Cardiac septum (tissue), 1 donor: ENCODE results near the gene BBS9. TPM values are rescaled to one million over a fixed set of nuclear protein-coding genes. Genes with fewer than 3 reads are reported as not detected.
"Not testable (repeated sequence)": the region's sequence is repeated elsewhere in the genome, so short reads cannot be mapped to it uniquely, and the experiment has no call there.

Experiments used
- DNase-seq: peaks from one replicate; pipeline ENCODE4 v3.0.0-alpha.2; 2020; ENCODE audit warnings: low spot score
- intact Hi-C: fragments of 100-400 bp; cut with DNase I; formaldehyde crosslinking; loops from one replicate; pipeline ENCODE4 v1.14.0; 2022
- total RNA-seq: library from RNA; stranded (reverse); fragmentation: NEBNext Ultra II Directional; extraction: Animal tissue kit (Norgen Biotek cat#: 25700); gene quantifications from one replicate; pipeline ENCODE4 v1.2.1, GENCODE V29; 2021
- donor health status: DM: no; HTN: no; CAD: no.

Gene BBS9
- total RNA-seq, 1 donor from 2014 or later = 8.7 TPM

DNA sequence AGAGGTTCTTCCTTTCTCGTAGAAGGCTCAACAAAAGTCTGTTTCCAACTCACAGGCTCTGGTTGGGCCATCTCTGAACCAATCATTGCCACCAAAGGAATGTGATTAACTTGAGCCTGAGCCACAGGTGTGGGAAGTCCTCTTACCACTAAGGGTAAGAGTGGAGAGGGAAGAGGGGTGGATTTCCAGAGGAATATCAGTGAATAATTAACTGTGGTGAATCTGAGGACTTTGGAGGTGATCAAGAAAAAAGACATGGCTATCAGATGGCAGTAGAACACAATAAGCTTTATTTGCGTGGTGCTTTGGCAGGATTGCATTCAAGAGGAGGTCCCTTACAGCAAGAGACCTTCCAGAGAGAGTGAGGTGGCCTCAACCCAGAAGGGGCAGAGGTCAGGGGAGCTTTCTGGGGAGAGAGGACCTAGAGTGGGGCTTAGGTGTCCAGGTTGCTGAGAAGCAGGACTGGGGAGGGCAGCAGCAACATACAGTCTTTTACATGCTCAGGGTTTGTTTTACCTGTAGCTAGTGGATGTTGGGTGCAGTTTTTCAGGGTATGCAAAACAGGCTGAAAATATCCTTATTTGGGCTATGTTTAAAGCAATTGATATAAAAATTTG, 61.4 kb downstream of the BBS9 start:
- intact Hi-C loops = no loop called here
- DNase-seq = no peak

DNA sequence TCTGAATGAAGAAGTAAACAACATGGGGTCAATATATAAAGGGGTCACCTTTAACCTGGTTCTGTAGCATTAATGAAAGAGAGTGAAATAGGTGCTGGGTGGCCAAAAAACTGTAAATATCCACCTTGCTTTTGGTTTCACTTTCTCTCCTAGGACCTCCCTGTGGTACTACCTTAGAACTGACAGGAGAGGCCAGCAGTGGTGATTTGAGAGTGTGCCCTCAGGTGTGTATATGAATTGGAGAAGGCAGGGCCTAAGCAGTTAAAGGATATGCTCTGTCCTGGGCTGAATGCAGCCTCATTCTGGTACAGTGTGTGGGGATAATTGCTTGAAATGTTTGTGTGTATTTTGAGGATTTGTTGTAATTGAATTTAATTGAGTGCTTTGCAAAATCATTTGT, 62.0 kb downstream of the BBS9 start:
- intact Hi-C loops = no loop called here

DNA sequence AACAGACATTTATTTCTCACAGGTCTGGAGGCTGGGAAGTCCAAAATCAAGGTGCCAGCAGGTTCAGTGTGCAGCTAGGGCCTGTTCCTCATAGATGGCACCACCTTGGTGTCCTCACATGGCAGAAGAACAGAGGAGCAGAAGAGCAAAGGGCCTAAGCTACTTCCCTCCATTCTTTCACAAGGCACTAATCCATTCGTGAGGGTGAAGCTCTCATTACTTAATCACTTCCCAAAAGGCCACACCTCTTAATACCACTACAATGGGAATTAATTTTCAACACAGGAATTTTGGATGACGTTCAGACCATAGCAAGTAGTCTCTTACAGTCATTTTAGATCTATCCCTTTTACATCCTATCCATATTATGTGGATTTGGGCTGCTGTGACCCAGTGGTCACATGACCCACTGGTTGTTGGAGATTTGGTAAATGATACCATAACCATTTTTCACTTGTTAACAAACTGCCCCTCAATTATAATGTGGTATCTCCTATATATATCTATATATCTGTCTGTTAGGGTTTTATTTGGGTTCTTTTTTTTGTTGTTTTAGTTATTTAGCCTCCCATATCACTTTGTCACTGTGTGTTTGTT, 63.4 kb downstream of the BBS9 start:
- intact Hi-C loops = no loop called here
- no peak for DNase-seq

More for the DNA sequence above, 62.0 kb downstream of the BBS9 start:
- no peak for DNase-seq

DNA sequence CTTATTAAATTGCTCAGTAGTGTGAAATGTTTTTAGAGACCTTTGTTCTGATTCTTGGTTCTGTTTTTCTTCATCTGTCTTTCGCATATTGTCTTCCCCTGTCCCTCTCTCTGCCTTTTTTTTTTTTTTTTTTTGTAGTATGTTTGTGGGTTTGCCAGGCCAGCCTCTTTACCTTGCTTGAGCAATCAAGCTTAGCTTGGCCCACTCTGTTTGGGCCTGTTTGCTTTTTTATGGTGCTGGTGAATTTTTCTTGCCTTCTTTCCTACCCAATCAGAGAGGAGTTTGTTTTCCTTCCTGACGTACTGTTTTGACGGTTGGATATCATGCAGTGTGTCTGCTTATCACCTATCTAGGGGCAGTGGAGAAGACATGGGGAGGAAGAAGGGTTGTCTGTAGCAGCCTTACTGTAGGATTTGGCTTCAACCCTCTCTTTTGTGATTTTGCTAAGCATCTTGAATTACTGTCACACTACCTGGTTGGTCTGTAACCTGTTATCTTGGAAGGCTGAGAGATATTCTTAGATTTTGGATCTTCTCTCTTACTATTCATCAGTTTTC, 64.0 kb downstream of the BBS9 start:
- DNase-seq = no peak
- intact Hi-C loops = no loop called here

DNA sequence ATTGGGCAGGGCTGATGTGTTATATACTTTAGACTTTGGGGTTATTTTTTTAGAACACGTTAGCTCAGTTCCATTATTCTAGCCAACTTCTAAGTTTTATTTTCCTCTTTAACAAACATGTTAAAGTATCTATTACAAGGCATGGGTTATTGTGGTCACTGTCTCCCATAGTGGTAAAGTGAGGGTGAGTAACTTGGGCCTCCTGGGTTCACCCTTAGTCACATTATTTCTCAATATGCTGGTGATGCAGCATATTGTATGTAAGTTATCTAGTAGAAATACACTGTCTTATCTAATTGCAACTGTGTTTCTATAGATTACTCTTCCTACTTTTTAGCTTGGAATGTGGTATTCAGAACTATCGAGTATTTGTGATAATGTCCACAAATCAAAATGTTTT, 65.9 kb downstream of the BBS9 start:
- no peak for DNase-seq
- intact Hi-C loops = no loop called here

DNA sequence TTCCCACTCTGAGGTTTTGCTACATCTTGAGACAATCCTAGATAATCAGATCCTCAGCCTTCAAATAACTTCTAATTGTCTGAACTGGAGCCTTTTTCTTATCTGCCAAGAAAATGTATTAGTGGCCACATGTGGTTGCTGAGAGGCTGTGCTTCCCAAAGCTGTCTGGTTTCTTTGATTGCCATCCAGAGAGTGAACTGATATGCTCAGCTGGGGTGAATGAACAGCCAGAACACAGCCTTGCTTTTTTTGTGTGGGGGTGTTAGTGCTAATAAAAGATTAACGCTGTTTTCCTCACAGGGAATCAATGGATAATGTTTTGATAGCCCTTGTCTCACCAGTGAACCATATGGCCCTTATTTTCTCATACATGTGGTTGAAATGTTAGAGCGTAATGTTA, 66.9 kb downstream of the BBS9 start:
- no peak for DNase-seq
- intact Hi-C loops = no loop called here

DNA sequence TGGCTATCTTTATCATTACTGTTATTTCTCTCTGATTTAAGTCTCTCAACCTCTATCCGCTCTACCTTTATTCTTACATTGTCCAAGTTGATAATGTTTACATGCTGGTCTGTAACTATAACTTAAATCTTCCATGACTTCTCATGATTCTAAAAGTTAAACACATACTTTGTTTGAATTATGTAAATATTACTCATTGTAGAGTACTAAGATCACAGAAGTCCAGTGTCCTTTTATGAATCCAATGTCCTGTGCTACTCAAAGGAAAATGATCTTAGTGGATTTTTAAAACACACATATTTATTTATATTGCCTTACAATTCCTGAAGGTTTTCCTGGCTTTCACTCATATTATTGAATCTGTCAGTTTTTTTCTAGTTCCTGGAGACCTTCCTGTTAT, 70.9 kb downstream of the BBS9 start:
- DNase-seq = no peak
- intact Hi-C loops = no loop called here

DNA sequence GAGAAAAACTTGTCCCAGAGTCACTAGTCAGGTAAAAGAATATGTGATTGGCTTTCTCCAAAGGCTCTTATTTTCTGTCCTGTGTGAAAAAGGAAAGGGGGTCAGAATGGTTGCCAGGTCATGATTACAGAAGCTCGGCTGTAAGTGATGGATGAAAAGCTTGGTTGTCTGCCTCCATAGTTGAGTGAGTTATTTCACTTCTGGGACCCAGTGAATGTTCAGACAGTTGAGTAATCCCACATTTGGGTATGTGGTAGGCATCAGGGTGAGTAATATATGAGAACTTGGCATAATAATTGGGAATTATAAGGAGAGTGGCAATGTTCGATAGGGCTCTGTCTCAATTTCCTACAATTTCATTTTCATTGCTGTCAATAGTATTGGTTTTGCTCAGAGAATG, 72.5 kb downstream of the BBS9 start:
- intact Hi-C loops = no loop called here

DNA sequence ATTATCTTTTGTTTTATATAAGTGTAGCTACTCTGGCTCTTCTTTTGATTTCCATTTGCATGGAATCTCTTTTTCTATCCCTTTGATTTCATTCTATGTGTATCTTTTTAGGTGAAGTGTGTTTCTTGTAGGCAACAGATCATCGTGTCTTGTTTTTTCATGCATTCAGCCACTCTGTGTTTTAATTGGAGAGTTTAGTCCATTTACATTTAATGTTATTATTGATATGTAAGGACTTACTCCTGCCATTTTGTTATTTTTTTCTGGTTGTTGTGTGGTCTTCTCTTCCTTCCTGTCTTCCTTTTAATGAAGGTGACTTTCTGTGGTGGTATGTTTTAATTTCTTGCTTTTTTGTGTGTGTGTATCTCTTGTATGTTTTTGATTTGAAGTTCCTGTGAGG, 81.6 kb downstream of the BBS9 start:
- intact Hi-C loops = no loop called here
- DNase-seq = no peak

More for the DNA sequence above, 72.5 kb downstream of the BBS9 start:
- DNase-seq = no peak

DNA sequence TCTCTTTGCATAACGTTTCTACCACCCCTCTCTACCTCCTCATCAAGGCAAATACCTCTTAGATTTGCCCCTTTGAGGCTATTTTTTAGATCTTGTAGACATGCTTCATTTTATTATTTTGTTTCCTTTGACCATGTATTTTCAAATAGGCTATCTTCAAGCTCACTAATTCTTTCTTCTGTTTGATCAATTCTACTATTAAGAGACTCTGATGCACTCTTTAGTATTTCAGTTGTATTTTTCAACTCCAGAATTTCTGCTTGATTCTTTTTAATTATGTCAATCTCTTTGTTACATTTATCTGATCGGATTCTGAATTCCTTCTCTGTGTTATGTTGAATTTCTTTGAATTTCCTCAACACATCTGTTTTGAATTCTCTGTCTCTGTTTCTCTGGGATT, 82.8 kb downstream of the BBS9 start:
- no peak for DNase-seq
- intact Hi-C loops = no loop called here

DNA sequence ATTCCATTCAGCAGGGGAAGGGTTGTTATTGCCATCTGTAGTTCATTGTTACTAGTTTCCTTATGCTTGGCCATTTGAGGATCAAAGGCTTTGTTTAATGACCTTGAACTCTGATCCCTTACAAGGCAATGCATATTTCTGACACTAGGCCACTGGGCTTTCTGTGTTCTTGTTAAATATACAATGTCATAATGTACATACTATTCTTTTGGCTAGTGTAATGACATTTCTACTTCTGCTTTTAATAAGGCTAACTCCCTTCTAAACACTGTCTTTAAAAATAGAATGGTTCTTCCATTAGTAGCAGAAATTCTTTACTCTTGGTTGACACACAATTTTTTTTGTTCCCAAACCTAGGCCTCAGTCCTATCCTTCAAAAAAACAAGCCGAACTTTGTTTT, 86.6 kb downstream of the BBS9 start:
- intact Hi-C loops = no loop called here
- no peak for DNase-seq

DNA sequence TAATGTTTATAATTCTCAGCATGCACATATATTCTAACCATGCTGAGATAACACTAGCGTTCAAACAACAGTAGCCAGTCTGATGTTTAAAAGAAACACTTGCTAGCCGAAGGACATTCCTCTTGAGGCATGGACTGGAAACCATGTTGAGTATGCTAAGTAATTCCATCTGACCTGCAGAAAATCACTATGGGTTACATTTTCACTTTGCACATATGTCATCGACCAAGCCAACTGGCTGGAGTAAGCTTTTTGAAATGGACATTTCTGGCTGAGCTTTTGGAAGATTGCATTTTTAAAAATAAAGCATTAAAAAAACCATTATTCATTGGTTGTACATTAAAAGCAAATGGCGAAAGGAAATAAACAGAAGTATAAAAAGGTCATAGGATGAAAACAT, 88.2 kb downstream of the BBS9 start:
- DNase-seq = no peak
- intact Hi-C loops = no loop called here

DNA sequence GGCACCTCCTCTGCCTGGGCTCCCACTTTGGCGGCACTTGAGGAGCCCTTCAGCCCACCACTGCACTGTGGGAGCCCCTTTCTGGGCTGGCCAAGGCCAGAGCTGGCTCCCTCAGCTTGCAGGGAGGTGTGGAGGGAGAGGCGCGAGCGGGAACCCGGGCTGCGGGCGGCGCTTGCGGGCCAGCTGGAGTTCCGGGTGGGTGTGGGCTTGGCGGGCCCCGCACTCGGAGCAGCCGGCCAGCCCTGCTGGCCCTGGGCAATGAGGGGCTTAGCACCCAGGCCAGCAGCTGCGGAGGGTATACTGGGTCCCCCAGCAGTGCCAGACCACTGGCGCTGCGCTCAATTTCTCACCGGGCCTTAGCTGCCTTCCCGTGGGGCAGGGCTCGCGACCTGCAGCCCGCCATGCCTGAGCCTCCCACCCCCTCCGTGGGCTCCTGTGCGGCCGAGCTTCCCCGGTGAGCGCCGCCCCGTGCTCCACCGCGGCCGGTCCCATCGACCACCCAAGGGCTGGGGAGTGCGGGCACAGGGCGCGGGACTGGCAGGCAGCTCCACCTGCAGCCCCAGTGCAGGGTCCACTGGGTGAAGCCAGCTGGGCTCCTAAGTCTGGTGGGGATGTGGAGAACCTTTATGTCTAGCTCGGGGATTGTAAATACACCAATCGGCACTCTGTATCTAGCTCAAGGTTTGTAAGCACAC, 89.6 kb downstream of the BBS9 start:
- DNase-seq, intact Hi-C loops: not testable (repeated sequence)

DNA sequence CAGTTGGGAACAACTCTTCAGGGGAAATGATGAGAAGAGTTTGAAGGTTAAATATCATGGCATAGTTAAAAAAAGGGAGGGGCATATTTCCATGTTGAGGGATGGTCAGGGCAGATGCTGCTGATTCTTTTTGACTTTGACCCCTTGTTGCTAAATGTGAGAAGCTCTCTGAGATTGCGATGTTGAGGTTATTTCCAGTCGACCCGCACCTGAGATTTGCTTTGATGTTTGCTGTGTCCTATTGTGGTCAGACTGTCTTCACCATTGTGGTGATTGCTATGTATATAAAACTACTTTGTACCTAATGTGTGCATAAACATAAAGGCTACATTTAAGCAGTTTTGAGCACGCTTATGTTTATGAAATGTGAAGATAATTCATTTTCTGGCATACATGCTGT, 90.9 kb downstream of the BBS9 start:
- DNase-seq = no peak
- intact Hi-C loops = no loop called here

DNA sequence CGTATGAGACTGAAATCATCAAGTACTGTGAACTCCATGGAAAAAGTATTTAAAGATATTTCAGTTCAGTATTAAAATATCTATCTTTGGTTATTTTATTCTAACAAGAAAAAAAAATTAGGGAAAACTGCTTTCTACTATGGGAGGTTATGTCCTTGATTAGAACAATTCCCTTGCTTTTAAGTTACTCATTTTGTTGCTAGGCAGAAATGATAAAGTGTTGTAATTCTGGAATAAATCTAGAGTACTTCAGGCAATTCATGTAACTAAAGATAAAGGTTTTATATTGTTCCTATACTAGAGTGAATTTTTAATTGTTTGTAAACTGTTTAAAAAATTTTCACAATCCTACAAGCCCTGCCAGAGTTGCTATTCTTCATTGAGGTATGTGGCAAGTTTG, 92.0 kb downstream of the BBS9 start:
- intact Hi-C loops = no loop called here
- DNase-seq = no peak

DNA sequence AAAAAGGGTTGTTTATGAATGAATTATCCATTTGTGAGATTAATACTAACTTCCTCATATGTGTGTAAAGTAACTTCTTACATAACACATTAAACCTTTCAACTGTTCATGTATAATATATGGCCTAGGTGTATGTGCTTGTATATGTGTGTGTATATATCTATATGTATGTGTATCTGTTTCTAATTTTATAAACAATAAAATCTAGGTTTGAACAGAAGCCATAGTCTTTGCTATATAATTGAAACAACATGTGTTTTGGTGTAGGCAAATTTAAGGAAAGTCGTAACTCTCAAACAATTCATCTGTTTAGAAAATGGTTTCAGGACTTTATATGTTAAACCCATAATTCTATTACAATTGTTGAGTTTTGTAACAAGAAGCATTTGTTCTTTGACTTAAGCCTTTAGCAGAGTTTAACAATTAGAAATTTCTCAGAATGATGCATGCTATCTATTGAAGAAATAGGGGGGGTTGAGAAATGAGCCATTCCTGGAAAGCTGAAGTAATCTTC, 103.3 kb downstream of the BBS9 start:
- no peak for DNase-seq
- intact Hi-C loops = no loop called here

DNA sequence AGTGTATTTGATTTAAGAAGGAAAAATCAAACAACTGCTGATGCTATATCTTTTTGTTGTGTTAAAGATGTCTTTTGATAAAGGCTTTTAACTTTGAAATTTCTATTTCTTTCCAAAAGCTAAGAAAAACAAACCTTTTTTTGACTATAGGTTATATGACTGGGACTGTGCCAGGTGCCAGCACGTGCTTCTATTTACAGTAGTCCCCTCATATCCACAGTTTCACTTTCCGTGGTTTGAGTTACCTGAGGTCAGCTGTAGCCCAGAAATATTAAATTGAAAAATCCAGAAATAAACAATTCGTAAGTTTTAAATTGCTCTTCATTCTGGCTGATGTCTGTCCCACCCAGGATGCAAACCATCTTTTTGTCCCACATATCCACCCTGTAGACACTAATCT, 104.3 kb downstream of the BBS9 start:
- DNase-seq = no peak
- intact Hi-C loops = no loop called here

DNA sequence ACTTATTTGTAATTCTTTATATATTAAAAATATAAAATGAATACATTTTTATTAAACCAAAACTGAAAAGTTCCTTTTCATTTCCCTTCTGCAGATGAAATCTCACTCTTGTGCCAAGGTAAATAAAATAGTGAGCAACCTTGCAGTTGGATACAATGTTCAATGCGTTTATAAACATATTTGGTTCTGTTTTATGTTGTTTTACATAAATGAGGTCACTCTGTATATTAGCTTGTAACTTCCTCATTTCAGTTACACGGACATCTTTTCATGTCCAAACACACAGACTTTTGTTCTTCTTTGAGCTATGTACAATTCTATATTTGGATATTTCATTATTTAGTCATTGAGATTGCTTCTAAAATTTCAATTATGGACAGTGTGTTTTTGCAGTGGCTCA, 107.7 kb downstream of the BBS9 start:
- intact Hi-C loops = no loop called here
- no peak for DNase-seq

DNA sequence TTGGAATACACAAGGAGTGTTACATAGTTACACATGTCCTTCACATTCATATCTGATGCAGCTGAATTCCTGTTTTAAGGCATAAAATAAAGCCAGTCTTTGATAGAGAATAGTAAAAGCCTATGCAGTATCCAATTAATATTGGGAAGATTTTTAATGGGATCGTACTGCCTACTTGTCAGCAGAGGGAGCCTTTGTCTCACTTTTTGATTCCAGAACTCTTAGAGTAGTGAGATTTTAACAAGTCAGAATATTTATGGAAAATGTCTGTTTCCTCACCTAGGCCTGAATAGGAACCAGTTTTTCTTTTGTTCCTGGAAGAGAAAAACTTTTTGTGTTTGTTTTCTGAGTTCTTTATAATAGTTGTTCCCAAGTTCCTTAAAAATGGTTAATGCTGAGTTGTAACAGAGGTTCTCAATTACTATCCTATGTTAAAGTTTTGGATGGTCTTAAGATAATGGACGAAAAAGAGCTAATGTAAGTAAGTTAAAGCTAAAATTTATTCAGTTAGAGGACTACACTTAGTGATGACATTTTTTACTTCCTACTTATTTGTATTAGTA, 114.0 kb downstream of the BBS9 start:
- no peak for DNase-seq
- intact Hi-C loops = loop anchor here (10.0 kb wide), 1 partner anchor 501 kb away; no protein-coding TSS in a partner anchor

DNA sequence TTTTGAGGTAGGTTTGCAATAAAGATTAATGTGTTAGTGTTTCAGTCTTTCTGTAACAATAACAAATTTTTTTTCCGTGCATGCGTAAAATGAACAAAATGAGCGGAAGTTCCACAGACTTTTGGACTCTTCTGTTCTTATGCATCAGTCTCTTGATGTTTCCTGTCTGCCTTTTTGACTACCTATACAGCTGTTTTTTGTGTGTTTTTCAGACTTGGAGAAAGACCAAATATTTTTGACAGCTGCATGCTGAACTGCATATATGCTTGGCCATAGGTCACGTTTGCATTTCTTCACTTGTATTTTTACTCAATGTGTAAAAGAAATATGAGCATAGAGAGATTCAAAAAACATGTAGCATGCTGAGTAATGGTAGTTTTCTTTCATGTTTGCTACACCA, 119.3 kb downstream of the BBS9 start:
- intact Hi-C loops = loop anchor here (10.0 kb wide), 1 partner anchor 496 kb away; no protein-coding TSS in a partner anchor
- DNase-seq = no peak
